HAP-1 (cell line): ENCODE results near the gene CDK15.

Experiments
- DNase-seq, 2 experiments: peaks; one replicate each; pipeline ENCODE4 v3.0.0-alpha.2; 2016 to 2020; ENCODE audit warnings: low spot score in 2 of 2
- H3K27me3 ChIP-seq: fragments of 250-450 bp; sonication (Bioruptor Pico); 2 replicates; pipeline ENCODE4 v1.5.1; 2020; ENCODE audit warnings: low read depth, mild to moderate bottlenecking, moderate library complexity
- H3K36me3 ChIP-seq: fragments of 250-450 bp; sonication (Bioruptor Pico); replicated peaks from 2 replicates; pipeline ENCODE4 v1.5.1; 2020; ENCODE audit warnings: mild to moderate bottlenecking
- H3K4me1 ChIP-seq: fragments of 250-450 bp; sonication (Bioruptor Pico); 2 replicates; pipeline ENCODE4 v1.5.1; 2020; ENCODE audit warnings: mild to moderate bottlenecking
- H3K4me3 ChIP-seq: fragments of 250-450 bp; sonication (Bioruptor Pico); 2 replicates; pipeline ENCODE4 v1.5.1; 2020; ENCODE audit warnings: mild to moderate bottlenecking, moderate library complexity
- H3K9me3 ChIP-seq: fragments of 250-450 bp; sonication (Bioruptor Pico); 2 replicates; pipeline ENCODE4 v1.5.1; 2020; ENCODE audit warnings: mild to moderate bottlenecking, moderate library complexity
- in situ Hi-C: fragments of 300-500 bp; cut with MboI; formaldehyde crosslinking; loops from 3 replicates; pipeline ENCODE4 v1.14.3; 2020; ENCODE audit warnings: low sequenced_read_pairs, inconsistent platforms, mixed read lengths

Gene CDK15

GRCh38 chr2:201872591-201872990 lies 66.3 kb downstream of the CDK15 start:
- DNase-seq, result peak; percentile 52 to 78
- Histone ChIP-seq H3K9me3 (no peaks in the 10 kb centered on the region), H3K27me3 (no peaks in the 10 kb centered on the region), H3K4me1 (peaks cover 10% of the 10 kb centered on the region), H3K4me3 (no peak overlapping the region), H3K36me3 (no peaks in the 10 kb centered on the region)
- in situ Hi-C loops, result no loop called here

- Histone ChIP-seq H3K36me3 (no peaks in the 10 kb centered on the region), H3K4me3 (no peak overlapping the region), H3K27me3 (no peaks in the 10 kb centered on the region; the same call in 1 of the 2 replicates), H3K9me3 (no peaks in the 10 kb centered on the region), H3K4me1 (no peaks in the 10 kb centered on the region)
- no peak for DNase-seq
- in situ Hi-C loops, result no loop called here
These were observed 73.7 kb downstream of the CDK15 start for GRCh38 chr2:201879996-201880395.

GRCh38 chr2:201880579-201880978 lies 74.2 kb downstream of the CDK15 start:
- in situ Hi-C loops, result no loop called here
- Histone ChIP-seq H3K4me3 (no peak overlapping the region), H3K36me3 (no peaks in the 10 kb centered on the region), H3K9me3 (no peaks in the 10 kb centered on the region), H3K27me3 (no peaks in the 10 kb centered on the region; the same call in 1 of the 2 replicates), H3K4me1 (no peaks in the 10 kb centered on the region)
- no peak for DNase-seq

DNA sequence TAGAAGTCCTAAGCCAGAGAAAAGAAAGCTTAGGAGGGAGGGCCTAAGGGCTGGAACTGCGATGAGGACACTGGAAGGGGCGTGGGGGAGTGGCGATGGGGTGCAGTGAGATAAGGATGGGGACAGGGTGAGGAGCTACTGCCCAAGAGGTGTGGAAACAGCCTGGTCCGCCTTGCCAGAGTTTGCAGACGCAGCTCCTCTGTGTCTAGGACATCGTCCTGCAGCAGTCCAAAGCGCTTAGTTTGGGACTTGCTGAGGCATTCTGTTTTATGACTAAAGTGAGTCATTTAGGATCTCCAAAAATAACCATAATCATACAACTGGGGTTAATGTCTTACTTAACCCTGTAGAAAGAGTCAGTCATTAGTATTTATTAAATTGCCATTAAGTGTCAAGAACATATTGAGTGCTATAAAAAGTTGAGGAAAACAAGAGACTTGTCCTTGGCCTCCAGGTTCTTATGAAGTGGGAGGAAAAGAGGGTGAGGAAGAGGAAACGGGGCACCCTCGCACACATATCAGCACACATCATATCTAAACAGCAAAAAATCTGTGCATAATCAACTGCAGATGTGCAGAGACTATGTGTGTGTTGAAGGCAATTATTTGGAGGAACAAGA lies 74.8 kb downstream of the CDK15 start:
- Histone ChIP-seq H3K36me3 (no peaks in the 10 kb centered on the region), H3K4me3 (no peak overlapping the region), H3K4me1 (no peaks in the 10 kb centered on the region), H3K27me3 (no peaks in the 10 kb centered on the region; the same call in 1 of the 2 replicates), H3K9me3 (no peaks in the 10 kb centered on the region)
- DNase-seq, result no peak
- in situ Hi-C loops, result no loop called here

- in situ Hi-C loops, result no loop called here
These were observed 75.4 kb downstream of the CDK15 start for GRCh38 chr2:201881741-201882140.

DNA sequence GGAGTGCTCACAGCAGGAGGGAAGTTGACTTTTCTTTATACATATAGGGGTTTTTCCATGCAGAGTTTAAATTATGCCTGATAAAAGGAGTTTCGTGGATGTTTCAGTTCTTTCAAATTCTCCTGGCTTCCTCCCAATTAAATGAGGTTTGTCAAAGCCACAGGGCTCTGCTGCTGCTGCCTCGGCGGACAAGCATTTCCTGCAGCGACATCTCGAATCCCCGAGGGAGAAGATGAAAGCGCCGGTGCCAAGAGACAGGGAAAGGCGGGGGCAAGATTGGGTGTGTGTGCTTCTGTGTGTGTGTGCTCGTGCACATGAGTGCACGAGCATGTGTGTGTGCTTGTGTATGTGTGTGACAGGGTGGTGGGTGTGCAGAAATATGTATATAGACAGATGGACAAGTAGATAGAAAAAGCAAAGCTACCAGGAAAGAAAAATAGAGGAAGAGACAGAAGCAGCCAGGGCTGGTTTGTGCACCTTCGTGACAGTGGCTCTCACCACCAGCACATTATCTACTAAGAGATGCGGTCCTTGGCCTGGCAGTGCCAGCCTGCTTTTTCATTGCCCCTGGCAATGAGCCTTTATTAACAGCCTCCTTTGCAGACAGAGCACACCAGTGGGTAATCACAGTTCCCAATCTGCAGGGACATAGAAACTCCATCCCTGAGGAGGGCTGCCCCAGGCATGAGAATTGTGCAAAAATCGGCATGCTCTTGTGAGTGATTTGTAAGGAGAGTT lies 76.2 kb downstream of the CDK15 start:
- no peaks in the 10 kb centered on the region for H3K4me1 ChIP-seq
- no peaks in the 10 kb centered on the region for H3K36me3 ChIP-seq
- peaks cover 3% of the 10 kb centered on the region; the same call in 1 of the 2 replicates for H3K27me3 ChIP-seq
- H3K4me3 ChIP-seq, result no peak overlapping the region
- peak in 1 of 2 experiments; percentile 57 for DNase-seq
- in situ Hi-C loops, result no loop called here
- no peaks in the 10 kb centered on the region for H3K9me3 ChIP-seq

More at GRCh38 chr2:201881741-201882140, 75.4 kb downstream of the CDK15 start:
- Histone ChIP-seq H3K9me3 (no peaks in the 10 kb centered on the region), H3K36me3 (no peaks in the 10 kb centered on the region), H3K4me3 (no peak overlapping the region), H3K27me3 (no peaks in the 10 kb centered on the region; the same call in 1 of the 2 replicates), H3K4me1 (no peaks in the 10 kb centered on the region)
- no peak for DNase-seq

GRCh38 chr2:201883606-201884369 lies 77.5 kb downstream of the CDK15 start:
- Histone ChIP-seq H3K9me3 (no peaks in the 10 kb centered on the region), H3K4me1 (no peaks in the 10 kb centered on the region), H3K36me3 (no peaks in the 10 kb centered on the region), H3K27me3 (peaks cover 6% of the 10 kb centered on the region; the same call in 1 of the 2 replicates), H3K4me3 (no peak overlapping the region)
- no peak for DNase-seq
- in situ Hi-C loops, result no loop called here

DNA sequence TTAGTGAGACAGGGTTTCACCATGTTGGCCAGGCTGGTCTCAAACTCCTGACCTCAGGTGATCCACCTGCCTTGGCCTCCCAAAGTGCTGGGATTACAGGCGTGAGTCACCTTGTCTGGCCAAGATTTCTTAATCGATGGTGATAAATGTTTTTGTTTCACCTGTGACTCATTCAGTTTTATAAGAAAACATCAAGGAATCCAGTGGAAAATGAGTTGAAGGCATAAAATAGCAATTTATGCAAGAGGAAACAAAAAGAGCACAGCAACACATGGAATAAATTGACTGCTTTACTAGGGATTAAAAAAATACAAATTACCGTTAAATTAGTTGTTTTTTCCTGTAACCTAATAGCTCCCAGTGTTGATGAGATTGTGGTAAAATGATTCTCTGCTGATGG lies 80.2 kb downstream of the CDK15 start:
- H3K9me3 ChIP-seq, result no peaks in the 10 kb centered on the region
- H3K4me1 ChIP-seq, result no peaks in the 10 kb centered on the region
- in situ Hi-C loops, result no loop called here
- no peaks in the 10 kb centered on the region for H3K36me3 ChIP-seq
- no peak overlapping the region for H3K4me3 ChIP-seq
- no peak for DNase-seq
- peaks cover 6% of the 10 kb centered on the region; the same call in 1 of the 2 replicates for H3K27me3 ChIP-seq

DNA sequence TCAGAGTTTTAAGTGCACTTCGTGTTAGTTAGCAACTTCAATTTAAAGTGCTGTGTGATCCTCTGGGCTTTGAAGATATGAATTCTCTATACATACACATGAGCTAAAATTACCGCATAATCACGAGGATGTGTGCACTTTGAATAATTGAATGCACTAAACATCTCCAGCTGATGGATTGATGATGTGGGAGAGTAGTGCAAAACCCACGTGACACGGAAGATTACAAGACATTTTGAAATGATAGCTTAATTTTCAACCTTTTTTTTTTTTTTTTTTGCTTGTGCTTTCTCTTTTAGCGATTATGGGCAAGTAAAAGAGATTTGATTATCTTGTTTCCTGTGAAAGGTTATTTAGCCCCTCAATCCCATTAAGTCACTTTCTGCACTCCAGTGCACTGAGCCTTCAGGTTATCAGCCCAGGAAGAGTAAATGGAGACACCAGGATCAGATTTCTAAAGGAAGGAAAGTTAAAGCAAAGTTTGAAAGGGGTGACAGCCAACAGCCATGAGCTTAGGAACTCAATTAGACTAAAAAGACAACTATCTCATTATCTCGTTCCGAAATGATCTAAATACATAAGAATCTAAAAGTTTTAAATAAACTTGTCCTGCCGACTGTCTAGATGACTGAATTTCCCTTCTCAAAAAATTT lies 81.6 kb downstream of the CDK15 start:
- no peak overlapping the region for H3K4me3 ChIP-seq
- peaks cover 6% of the 10 kb centered on the region; the same call in 1 of the 2 replicates for H3K27me3 ChIP-seq

GRCh38 chr2:201888426-201888800 lies 82.1 kb downstream of the CDK15 start:
- Histone ChIP-seq H3K4me3 (no peak overlapping the region), H3K36me3 (no peaks in the 10 kb centered on the region), H3K4me1 (no peaks in the 10 kb centered on the region), H3K27me3 (peaks cover 6% of the 10 kb centered on the region; the same call in 1 of the 2 replicates), H3K9me3 (no peaks in the 10 kb centered on the region)
- in situ Hi-C loops, result no loop called here
- DNase-seq, result no peak

More for the DNA sequence above, 81.6 kb downstream of the CDK15 start:
- no peaks in the 10 kb centered on the region for H3K9me3 ChIP-seq
- no peaks in the 10 kb centered on the region for H3K4me1 ChIP-seq
- no peaks in the 10 kb centered on the region for H3K36me3 ChIP-seq
- no peak for DNase-seq
- in situ Hi-C loops, result no loop called here

- in situ Hi-C loops, result no loop called here
- H3K27me3 ChIP-seq, result peaks cover 6% of the 10 kb centered on the region; the same call in 1 of the 2 replicates
- no peaks in the 10 kb centered on the region for H3K36me3 ChIP-seq
- H3K9me3 ChIP-seq, result no peaks in the 10 kb centered on the region
- H3K4me3 ChIP-seq, result no peak overlapping the region
- no peak for DNase-seq
- H3K4me1 ChIP-seq, result no peaks in the 10 kb centered on the region
These were observed 84.1 kb downstream of the CDK15 start for GRCh38 chr2:201890453-201890852.

- in situ Hi-C loops, result no loop called here
These were observed 85.3 kb downstream of the CDK15 start for GRCh38 chr2:201891676-201892075.

DNA sequence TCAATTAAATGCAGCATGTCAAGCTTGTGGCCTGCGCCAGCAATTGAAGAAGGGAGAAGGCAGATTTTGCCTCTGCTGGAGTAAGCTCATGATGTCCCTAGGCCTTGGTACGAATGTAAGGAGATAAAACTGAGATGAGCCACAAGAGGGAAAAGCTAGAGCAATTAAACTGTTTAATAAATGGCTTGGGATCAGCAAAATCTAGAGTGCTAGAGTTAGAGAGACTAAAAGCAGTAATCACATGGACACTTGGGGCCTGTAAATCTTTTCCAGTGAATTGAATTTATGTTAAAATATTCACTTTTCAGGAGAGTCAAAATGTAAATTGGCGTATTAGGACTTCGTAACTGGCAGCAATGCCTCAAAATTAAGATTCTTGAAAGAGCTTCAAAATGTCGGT lies 86.2 kb downstream of the CDK15 start:
- DNase-seq, result no peak
- Histone ChIP-seq H3K4me3 (no peak overlapping the region), H3K9me3 (no peaks in the 10 kb centered on the region), H3K4me1 (no peaks in the 10 kb centered on the region), H3K27me3 (peaks cover 3% of the 10 kb centered on the region; the same call in 1 of the 2 replicates), H3K36me3 (no peaks in the 10 kb centered on the region)
- in situ Hi-C loops, result no loop called here

More at GRCh38 chr2:201891676-201892075, 85.3 kb downstream of the CDK15 start:
- Histone ChIP-seq H3K36me3 (no peaks in the 10 kb centered on the region), H3K4me3 (no peak overlapping the region), H3K27me3 (peaks cover 6% of the 10 kb centered on the region; the same call in 1 of the 2 replicates), H3K4me1 (no peaks in the 10 kb centered on the region), H3K9me3 (no peaks in the 10 kb centered on the region)
- DNase-seq, result no peak
